CD14-positive monocyte (primary cell): ENCODE measurements around the gene PPP2R2C. TPM values are rescaled to one million over a fixed set of nuclear protein-coding genes. Genes with fewer than 3 reads are reported as not detected.

Experiments used
- DNase-seq, 3 donors: peaks; one replicate each; pipeline ENCODE4 v3.0.0-alpha.2; 2011 to 2022
- H2AFZ ChIP-seq: 2 replicates; pipeline ENCODE4 v1.6.0; 2012; ENCODE audit warnings: mild to moderate bottlenecking, low read depth, low read length, inconsistent platforms; ENCODE audit not compliant: insufficient read depth, poor library complexity, severe bottlenecking
- H3K27ac ChIP-seq, 2 donors: 1 replicate in 1 of 2; 2 replicates in 1 of 2; pipeline ENCODE4 v1.5.1; 2012 to 2013; ENCODE audit warnings: low read length in 2 of 2, control low read depth in 1 of 2, inconsistent platforms in 1 of 2, low read depth in 1 of 2, mild to moderate bottlenecking in 1 of 2
- H3K27me3 ChIP-seq, 2 donors: one replicate each; pipeline versions ENCODE4 v1.6.0 to v1.6.1; 2011 to 2013; ENCODE audit warnings: low read length in 2 of 2; ENCODE audit not compliant: control insufficient read depth in 2 of 2, insufficient read depth in 2 of 2
- H3K36me3 ChIP-seq, 2 donors: replicated peaks in 1 of 2; 1 replicate in 1 of 2; 2 replicates in 1 of 2; pipeline versions ENCODE4 v1.5.1 to v1.6.1; 2012 to 2013; ENCODE audit warnings: low read length in 2 of 2, control low read depth in 1 of 2, inconsistent platforms in 1 of 2, mild to moderate bottlenecking in 1 of 2; ENCODE audit not compliant: insufficient read depth in 2 of 2, control insufficient read depth in 1 of 2
- H3K4me1 ChIP-seq, 2 donors: 1 replicate in 1 of 2; 2 replicates in 1 of 2; pipeline versions ENCODE4 v1.5.1 to v1.6.1; 2012 to 2013; ENCODE audit warnings: low read length in 2 of 2, control low read depth in 1 of 2, inconsistent platforms in 1 of 2, mild to moderate bottlenecking in 1 of 2, moderate library complexity in 1 of 2; ENCODE audit not compliant: insufficient read depth in 2 of 2, control insufficient read depth in 1 of 2
- H3K4me2 ChIP-seq: replicated peaks from 2 replicates; pipeline ENCODE3; 2012; ENCODE audit warnings: low read length, moderate library complexity, mild to moderate bottlenecking; ENCODE audit not compliant: poor library complexity, severe bottlenecking; ENCODE audit errors: extremely low read depth
- H3K4me3 ChIP-seq, 3 experiments: fragments of 200-600 bp in 1 of 3; sonication (generic) in 1 of 3; replicated peaks in 1 of 3; 1 replicate in 2 of 3; 2 replicates in 1 of 3; pipeline ENCODE4 v1.5.1; 2011 to 2013; ENCODE audit warnings: low read length in 3 of 3, mild to moderate bottlenecking in 3 of 3, control low read depth in 2 of 3, low read depth in 2 of 3, inconsistent platforms in 1 of 3, moderate library complexity in 1 of 3
- H3K79me2 ChIP-seq: 2 replicates; pipeline ENCODE4 v1.6.0; 2012; ENCODE audit warnings: mild to moderate bottlenecking, control low read depth, inconsistent platforms, low read length, moderate library complexity; ENCODE audit not compliant: insufficient read depth
- H3K9ac ChIP-seq: 2 replicates; pipeline ENCODE4 v1.6.0; 2017; ENCODE audit warnings: low read length, mild to moderate bottlenecking; ENCODE audit not compliant: insufficient read depth, poor library complexity, severe bottlenecking
- H3K9me3 ChIP-seq, 2 donors: replicated peaks in 1 of 2; 1 replicate in 1 of 2; 2 replicates in 1 of 2; pipeline versions ENCODE4 v1.5.1 to v1.6.1; 2012 to 2013; ENCODE audit warnings: low read length in 2 of 2, control low read depth in 1 of 2; ENCODE audit not compliant: control insufficient read depth in 1 of 2, insufficient read depth in 1 of 2
- H4K20me1 ChIP-seq: 2 replicates; pipeline ENCODE4 v1.6.0; 2012; ENCODE audit warnings: mild to moderate bottlenecking, low read length, control low read depth, moderate library complexity; ENCODE audit not compliant: insufficient read depth
- H3K27ac Mint-ChIP-seq, 7 donors: one replicate each; pipeline ENCODE4 v1.8.0; 2020; ENCODE audit warnings: mild to moderate bottlenecking in 7 of 7, mixed read lengths in 7 of 7, moderate library complexity in 6 of 7, inconsistent platforms in 2 of 7
- H3K27me3 Mint-ChIP-seq, 3 donors: one replicate each; pipeline ENCODE4 v1.8.0; 2021 to 2022; ENCODE audit warnings: low read depth in 3 of 3, mild to moderate bottlenecking in 3 of 3, mixed read lengths in 3 of 3, moderate library complexity in 3 of 3, inconsistent platforms in 1 of 3
- H3K36me3 Mint-ChIP-seq, 2 donors: one replicate each; pipeline ENCODE4 v1.8.0; 2020; ENCODE audit warnings: mixed read lengths in 2 of 2, inconsistent platforms in 1 of 2, mild to moderate bottlenecking in 1 of 2
- H3K4me1 Mint-ChIP-seq: one replicate; pipeline ENCODE4 v1.8.0; 2020; ENCODE audit warnings: mild to moderate bottlenecking, mixed read lengths
- H3K4me3 Mint-ChIP-seq, 2 donors: one replicate each; pipeline ENCODE4 v1.8.0; 2020; ENCODE audit warnings: mild to moderate bottlenecking in 2 of 2, mixed read lengths in 2 of 2, moderate library complexity in 1 of 2
- H3K9me3 Mint-ChIP-seq, 7 donors: one replicate each; pipeline ENCODE4 v1.8.0; 2020 to 2022; ENCODE audit warnings: mixed read lengths in 7 of 7, mild to moderate bottlenecking in 6 of 7, moderate library complexity in 6 of 7, inconsistent platforms in 2 of 7
- WGBS: methylation state at CpG from one replicate; pipeline ENCODE4 v1.1.5; 2013; ENCODE audit warnings: missing lambda C conversion rate; ENCODE audit not compliant: insufficient coverage; 5-methylcytosine and 5-hydroxymethylcytosine counted together
- intact Hi-C, 2 donors: fragments of 100-400 bp; cut with micrococcal nuclease; formaldehyde crosslinking; loops; one replicate each; pipeline versions ENCODE4 v1.15.0 to v1.15.1; 2023
- polyA plus RNA-seq, 3 donors: library from polyadenylated mRNA; depleted of rRNA in 1 of 3; unstranded in 2 of 3; stranded (reverse) in 1 of 3; fragments of 300-500 nt in 2 of 3; fragments of >200 nt in 1 of 3; fragmentation: Illumina TruSeq in 2 of 3; gene quantifications; 1 replicate in 2 of 3; 2 replicates in 1 of 3; pipeline ENCODE4 v1.2.3, GENCODE V29; 2012 to 2021
- TF ChIP-seq, protein P1 (sequence below): fragments of 200-600 bp; IDR thresholded peaks from one replicate; pipeline ENCODE4 v1.8.0; 2022; ENCODE audit warnings: antibody characterized with exemption, mild to moderate bottlenecking

The PPP2R2C gene
- polyA plus RNA-seq, 3 donors: not detected

GRCh38 chr4:6277935-6278800 lies 194.2 kb downstream of the PPP2R2C start:
- TF ChIP-seq, protein P1, sequence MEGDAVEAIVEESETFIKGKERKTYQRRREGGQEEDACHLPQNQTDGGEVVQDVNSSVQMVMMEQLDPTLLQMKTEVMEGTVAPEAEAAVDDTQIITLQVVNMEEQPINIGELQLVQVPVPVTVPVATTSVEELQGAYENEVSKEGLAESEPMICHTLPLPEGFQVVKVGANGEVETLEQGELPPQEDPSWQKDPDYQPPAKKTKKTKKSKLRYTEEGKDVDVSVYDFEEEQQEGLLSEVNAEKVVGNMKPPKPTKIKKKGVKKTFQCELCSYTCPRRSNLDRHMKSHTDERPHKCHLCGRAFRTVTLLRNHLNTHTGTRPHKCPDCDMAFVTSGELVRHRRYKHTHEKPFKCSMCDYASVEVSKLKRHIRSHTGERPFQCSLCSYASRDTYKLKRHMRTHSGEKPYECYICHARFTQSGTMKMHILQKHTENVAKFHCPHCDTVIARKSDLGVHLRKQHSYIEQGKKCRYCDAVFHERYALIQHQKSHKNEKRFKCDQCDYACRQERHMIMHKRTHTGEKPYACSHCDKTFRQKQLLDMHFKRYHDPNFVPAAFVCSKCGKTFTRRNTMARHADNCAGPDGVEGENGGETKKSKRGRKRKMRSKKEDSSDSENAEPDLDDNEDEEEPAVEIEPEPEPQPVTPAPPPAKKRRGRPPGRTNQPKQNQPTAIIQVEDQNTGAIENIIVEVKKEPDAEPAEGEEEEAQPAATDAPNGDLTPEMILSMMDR: no peak
- H3K27ac ChIP-seq: no peak overlapping the region
- H3K9me3 ChIP-seq: no peaks in the 10 kb centered on the region
- H3K9ac ChIP-seq: no peak overlapping the region
- Mint-ChIP-seq H3K27me3 (peaks cover 13 to 38% (median 22%) of the 10 kb centered on the region in 3 donors), H3K36me3 (no peaks in the 10 kb centered on the region), H3K27ac (no peak overlapping the region), H3K9me3 (peaks cover 0 to 3% (median 0%) of the 10 kb centered on the region in 7 donors), H3K4me3 (no peak overlapping the region), H3K4me1 (peaks cover 2% of the 10 kb centered on the region)
- no peak overlapping the region for H2AFZ ChIP-seq
- DNase-seq: no peak
- H3K27me3 ChIP-seq: peaks cover 0 to 2% of the 10 kb centered on the region in 2 donors
- H3K4me1 ChIP-seq: no peaks in the 10 kb centered on the region
- intact Hi-C loops: no loop called here
- 50% methylated on average over 20 of the region's 21 CpGs for WGBS
- no peaks in the 10 kb centered on the region for H4K20me1 ChIP-seq
- no peaks in the 10 kb centered on the region for H3K79me2 ChIP-seq
- no peaks in the 10 kb centered on the region for H3K36me3 ChIP-seq
- H3K4me3 ChIP-seq: no peak overlapping the region
- no peak overlapping the region for H3K4me2 ChIP-seq

DNA sequence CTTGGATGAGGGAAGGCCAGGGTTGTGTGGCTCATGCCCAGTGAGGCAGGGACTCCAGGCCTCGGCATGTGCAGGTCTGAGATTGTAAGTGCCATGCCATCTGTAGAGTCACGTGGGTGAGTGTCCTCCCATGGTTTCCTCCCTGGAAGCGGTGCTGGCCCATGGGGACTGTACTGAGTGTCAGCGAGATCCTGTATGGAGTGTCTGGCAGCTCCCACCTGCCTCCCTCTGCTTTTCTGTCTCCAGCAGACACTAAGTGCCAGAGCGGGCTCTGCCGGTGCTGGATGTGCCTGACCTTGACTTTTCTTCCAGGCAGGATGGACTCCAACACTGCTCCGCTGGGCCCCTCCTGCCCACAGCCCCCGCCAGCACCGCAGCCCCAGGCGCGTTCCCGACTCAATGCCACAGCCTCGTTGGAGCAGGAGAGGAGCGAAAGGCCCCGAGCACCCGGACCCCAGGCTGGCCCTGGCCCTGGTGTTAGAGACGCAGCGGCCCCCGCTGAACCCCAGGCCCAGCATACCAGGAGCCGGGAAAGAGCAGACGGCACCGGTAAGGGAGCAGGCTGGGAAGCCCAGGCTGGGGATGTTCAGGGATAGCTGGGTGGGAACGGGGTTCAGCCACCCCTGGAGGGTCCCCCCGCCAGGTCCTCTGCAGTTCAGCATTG lies 195.1 kb downstream of the PPP2R2C start:
- no peaks in the 10 kb centered on the region for H3K36me3 Mint-ChIP-seq
- H3K4me3 ChIP-seq: no peak overlapping the region

More for the DNA sequence above, 195.1 kb downstream of the PPP2R2C start:
- no peaks in the 10 kb centered on the region for H3K9me3 ChIP-seq
- peaks cover 2% of the 10 kb centered on the region for H3K4me1 Mint-ChIP-seq
- no peaks in the 10 kb centered on the region for H3K79me2 ChIP-seq
- H3K4me3 Mint-ChIP-seq: no peak overlapping the region
- intact Hi-C loops: no loop called here
- peaks cover 0 to 2% (median 0%) of the 10 kb centered on the region in 7 donors for H3K9me3 Mint-ChIP-seq
- TF ChIP-seq, protein P1: no peak
- H3K9ac ChIP-seq: no peak overlapping the region
- H3K27me3 ChIP-seq: peaks cover 0 to 2% of the 10 kb centered on the region in 2 donors
- 94% methylated on average over 22 of the region's 24 CpGs for WGBS
- H3K27me3 Mint-ChIP-seq: peaks cover 18 to 44% (median 22%) of the 10 kb centered on the region in 3 donors
- no peaks in the 10 kb centered on the region for H3K4me1 ChIP-seq
- no peak overlapping the region for H3K27ac ChIP-seq
- no peaks in the 10 kb centered on the region for H4K20me1 ChIP-seq
- H3K4me2 ChIP-seq: no peak overlapping the region
- no peaks in the 10 kb centered on the region for H3K36me3 ChIP-seq
- no peak overlapping the region for H3K27ac Mint-ChIP-seq
- no peak for DNase-seq
- H2AFZ ChIP-seq: no peak overlapping the region
